Skeletal muscle satellite cell (primary cell): Measurements from ENCODE around the gene TXNRD3.
A peak's percentile ranks its signal among the peaks of the same experiment; 100 is the strongest.

ENCODE experiments used
- H3K27me3 ChIP-seq: 2 replicates; pipeline ENCODE4 v1.7.0; 2013; ENCODE audit warnings: low read length; ENCODE audit not compliant: control insufficient read depth, insufficient read depth
- H3K36me3 ChIP-seq: 2 replicates; pipeline ENCODE4 v1.7.0; 2013; ENCODE audit warnings: mild to moderate bottlenecking, control low read depth, low read length; ENCODE audit not compliant: insufficient read depth
- H3K4me1 ChIP-seq: 2 replicates; pipeline ENCODE4 v1.7.0; 2013; ENCODE audit warnings: low read length; ENCODE audit not compliant: control insufficient read depth, insufficient read depth
- H3K4me2 ChIP-seq: 2 replicates; pipeline ENCODE4 v1.7.0; 2013; ENCODE audit warnings: mild to moderate bottlenecking, low read length
- H3K4me3 ChIP-seq: 2 replicates; pipeline ENCODE4 v1.7.0; 2013; ENCODE audit warnings: low read length
- H3K9ac ChIP-seq: 2 replicates; pipeline ENCODE4 v1.7.0; 2013; ENCODE audit warnings: mild to moderate bottlenecking, low read depth, low read length, moderate library complexity
- H3K9me3 ChIP-seq: replicated peaks from 2 replicates; pipeline ENCODE4 v1.7.0; 2013; ENCODE audit warnings: mild to moderate bottlenecking, control low read depth, low read length

The TXNRD3 gene

GRCh38 chr3:126682009-126682408 lies 27.1 kb upstream of the TXNRD3 start:
- Histone ChIP-seq H3K27me3 (peaks cover 61% of the 10 kb centered on the region), H3K9me3 (no peaks in the 10 kb centered on the region), H3K4me1 (peaks cover 5% of the 10 kb centered on the region), H3K4me3 (no peak overlapping the region), H3K36me3 (no peaks in the 10 kb centered on the region), H3K4me2 (no peak overlapping the region), H3K9ac (no peak overlapping the region)

GRCh38 chr3:126680667-126681055 lies 25.7 kb upstream of the TXNRD3 start:
- Histone ChIP-seq H3K4me3 (no peak overlapping the region), H3K4me1 (peaks cover 5% of the 10 kb centered on the region), H3K36me3 (no peaks in the 10 kb centered on the region), H3K4me2 (no peak overlapping the region), H3K27me3 (peaks cover 69% of the 10 kb centered on the region), H3K9ac (no peak overlapping the region), H3K9me3 (no peaks in the 10 kb centered on the region)

GRCh38 chr3:126679831-126680666 lies 25.1 kb upstream of the TXNRD3 start:
- Histone ChIP-seq H3K4me3 (no peak overlapping the region), H3K27me3 (peaks cover 69% of the 10 kb centered on the region), H3K4me1 (peaks cover 5% of the 10 kb centered on the region)

GRCh38 chr3:126679318-126679751 lies 24.4 kb upstream of the TXNRD3 start:
- H3K9ac ChIP-seq = no peak overlapping the region
- peak overlapping the region; percentile 57 for H3K4me2 ChIP-seq
- H3K9me3 ChIP-seq = peaks cover 2% of the 10 kb centered on the region
- peaks cover 5% of the 10 kb centered on the region for H3K4me1 ChIP-seq
- peaks cover 67% of the 10 kb centered on the region for H3K27me3 ChIP-seq
- H3K36me3 ChIP-seq = no peaks in the 10 kb centered on the region
- H3K4me3 ChIP-seq = no peak overlapping the region

More at GRCh38 chr3:126679831-126680666, 25.1 kb upstream of the TXNRD3 start:
- Histone ChIP-seq H3K4me2 (no peak overlapping the region), H3K9me3 (no peaks in the 10 kb centered on the region), H3K36me3 (no peaks in the 10 kb centered on the region), H3K9ac (no peak overlapping the region)

GRCh38 chr3:126678693-126679317 lies 23.9 kb upstream of the TXNRD3 start:
- Histone ChIP-seq H3K4me2 (peak overlapping the region; percentile 57), H3K4me1 (peaks cover 5% of the 10 kb centered on the region), H3K9me3 (peaks cover 7% of the 10 kb centered on the region), H3K4me3 (no peak overlapping the region), H3K36me3 (no peaks in the 10 kb centered on the region), H3K9ac (no peak overlapping the region), H3K27me3 (peaks cover 66% of the 10 kb centered on the region)

GRCh38 chr3:126677862-126678503 lies 23.1 kb upstream of the TXNRD3 start:
- H3K4me3 ChIP-seq = no peak overlapping the region
- peaks cover 61% of the 10 kb centered on the region for H3K27me3 ChIP-seq
- H3K36me3 ChIP-seq = no peaks in the 10 kb centered on the region
- no peak overlapping the region for H3K9ac ChIP-seq
- H3K9me3 ChIP-seq = peaks cover 7% of the 10 kb centered on the region
- no peak overlapping the region for H3K4me2 ChIP-seq
- H3K4me1 ChIP-seq = peaks cover 5% of the 10 kb centered on the region

GRCh38 chr3:126676919-126677705 lies 22.2 kb upstream of the TXNRD3 start:
- H3K4me2 ChIP-seq = no peak overlapping the region
- peaks cover 56% of the 10 kb centered on the region for H3K27me3 ChIP-seq
- no peak overlapping the region for H3K4me3 ChIP-seq
- no peak overlapping the region for H3K9ac ChIP-seq
- no peaks in the 10 kb centered on the region for H3K36me3 ChIP-seq
- peaks cover 5% of the 10 kb centered on the region for H3K4me1 ChIP-seq
- peaks cover 7% of the 10 kb centered on the region for H3K9me3 ChIP-seq

- Histone ChIP-seq H3K4me2 (no peak overlapping the region), H3K9me3 (peaks cover 7% of the 10 kb centered on the region), H3K27me3 (peaks cover 38% of the 10 kb centered on the region), H3K9ac (no peak overlapping the region), H3K4me3 (no peak overlapping the region), H3K4me1 (no peaks in the 10 kb centered on the region), H3K36me3 (no peaks in the 10 kb centered on the region)
These were observed 17.8 kb upstream of the TXNRD3 start for GRCh38 chr3:126672741-126673140.

GRCh38 chr3:126672340-126672739 lies 17.4 kb upstream of the TXNRD3 start:
- H3K27me3 ChIP-seq = peaks cover 34% of the 10 kb centered on the region
- H3K4me3 ChIP-seq = no peak overlapping the region
- no peak overlapping the region for H3K9ac ChIP-seq
- no peak overlapping the region for H3K4me2 ChIP-seq
- no peaks in the 10 kb centered on the region for H3K4me1 ChIP-seq
- H3K9me3 ChIP-seq = peaks cover 7% of the 10 kb centered on the region
- no peaks in the 10 kb centered on the region for H3K36me3 ChIP-seq

- Histone ChIP-seq H3K9me3 (peaks cover 7% of the 10 kb centered on the region), H3K36me3 (no peaks in the 10 kb centered on the region), H3K4me1 (no peaks in the 10 kb centered on the region), H3K4me2 (no peak overlapping the region), H3K9ac (no peak overlapping the region), H3K4me3 (no peak overlapping the region), H3K27me3 (peaks cover 26% of the 10 kb centered on the region)
These were observed 16.6 kb upstream of the TXNRD3 start for GRCh38 chr3:126671521-126671920.
